GM18868 (cell line): Measurements from ENCODE around the gene KCNQ1OT1.

ENCODE experiments used
- ATAC-seq: cut with Tn5 transposase; IDR thresholded peaks from one replicate; pipeline ENCODE4 v1.9.1; 2021; ENCODE audit warnings: mild to moderate bottlenecking, moderate library complexity; ENCODE audit not compliant: unreplicated experiment

Gene KCNQ1OT1

DNA sequence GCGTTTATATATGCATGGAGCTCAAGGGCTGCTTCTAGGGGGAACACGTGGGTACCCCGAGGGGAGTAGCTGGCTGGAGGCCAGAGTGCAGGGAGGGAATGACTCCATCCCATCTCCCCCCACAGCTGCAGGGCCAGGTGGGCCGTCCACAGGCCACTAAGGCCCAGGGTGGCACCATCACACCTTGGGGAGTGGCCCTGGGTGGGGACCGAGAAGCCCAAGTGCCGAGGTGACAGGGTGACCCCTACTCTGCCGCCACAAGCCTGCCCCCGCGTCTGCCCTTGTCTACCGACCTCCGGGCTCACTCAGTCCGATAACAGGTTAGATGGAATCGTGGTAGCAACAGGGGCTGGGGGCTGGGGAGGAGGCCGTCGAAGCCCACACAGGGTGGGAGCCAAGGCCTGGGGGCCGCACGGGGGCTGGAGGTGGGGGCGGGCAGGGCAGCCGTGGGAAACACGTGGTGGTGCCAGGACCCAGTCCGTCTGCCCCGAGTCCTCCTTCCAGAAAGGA lies 125.7 kb downstream of the KCNQ1OT1 start:
- ATAC-seq, result no peak

DNA sequence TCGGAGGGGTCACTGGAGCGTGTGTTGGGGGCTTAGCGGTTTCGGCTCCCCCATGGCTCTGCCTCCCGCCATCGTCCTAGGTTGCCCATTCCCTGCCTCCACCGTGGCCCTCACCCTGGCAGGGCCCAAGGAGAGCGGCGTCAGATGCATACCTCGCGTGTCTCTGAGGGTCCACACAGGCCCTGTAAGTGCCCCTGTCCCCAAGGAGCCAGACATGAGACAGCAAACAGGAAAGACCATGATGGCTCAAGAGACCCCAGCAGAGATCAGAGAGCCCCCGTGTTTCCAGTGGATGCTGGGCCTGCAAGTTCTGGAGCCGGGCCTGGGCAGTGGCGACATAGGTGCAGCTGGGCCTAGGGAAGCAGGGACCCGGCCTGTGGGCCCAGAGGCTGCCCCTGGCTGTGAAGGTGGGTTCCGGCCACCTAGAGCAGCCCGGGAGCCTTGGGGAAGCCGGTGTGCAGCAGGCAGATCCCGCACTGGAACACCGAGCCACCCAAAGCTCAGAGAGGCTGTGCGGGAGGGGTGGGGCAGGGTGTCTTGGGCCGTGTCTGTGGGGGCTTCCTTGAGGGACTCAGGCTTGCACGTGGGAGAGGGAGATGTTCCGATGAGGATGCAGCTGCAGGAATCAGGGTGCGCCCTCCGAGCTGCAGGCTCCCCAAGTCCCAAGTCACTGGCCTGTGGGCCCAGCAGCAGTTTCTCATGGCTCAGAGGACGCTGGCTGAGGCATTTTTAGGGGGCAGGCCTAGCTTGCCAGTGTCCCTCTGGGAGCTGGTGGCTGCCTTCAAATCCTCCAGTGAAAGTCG lies 126.4 kb downstream of the KCNQ1OT1 start:
- no peak for ATAC-seq

DNA sequence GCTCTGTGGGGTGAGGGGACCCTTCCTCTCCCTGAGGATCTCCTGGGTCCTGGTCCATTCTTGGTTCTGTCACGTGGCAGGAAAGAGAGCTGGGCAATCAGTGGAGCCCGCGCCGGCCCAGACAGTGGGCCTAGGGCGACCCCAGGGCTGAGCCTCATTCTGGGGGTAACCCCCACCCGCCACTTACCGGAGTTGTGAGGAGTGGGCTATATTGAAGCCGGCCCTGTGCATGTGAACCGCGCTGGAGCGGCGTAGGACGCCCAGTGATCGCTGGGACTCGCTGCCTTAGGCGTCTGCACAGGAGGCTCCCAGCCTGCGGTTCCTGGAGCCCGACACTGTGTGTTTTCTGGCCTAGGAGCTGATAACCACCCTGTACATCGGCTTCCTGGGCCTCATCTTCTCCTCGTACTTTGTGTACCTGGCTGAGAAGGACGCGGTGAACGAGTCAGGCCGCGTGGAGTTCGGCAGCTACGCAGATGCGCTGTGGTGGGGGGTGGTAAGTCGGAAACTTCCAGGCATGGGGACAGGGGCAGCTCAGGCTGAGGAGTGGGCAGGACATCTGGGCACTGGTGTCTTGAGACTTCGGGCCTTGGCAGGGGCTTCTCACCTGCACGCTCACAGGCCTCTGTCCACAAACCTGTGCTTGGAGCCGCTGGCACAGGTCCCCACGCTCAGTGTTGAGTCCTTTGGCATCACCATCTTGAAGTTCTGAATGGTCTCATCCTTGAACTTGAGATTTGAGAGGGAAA lies 127.1 kb downstream of the KCNQ1OT1 start:
- no peak for ATAC-seq

DNA sequence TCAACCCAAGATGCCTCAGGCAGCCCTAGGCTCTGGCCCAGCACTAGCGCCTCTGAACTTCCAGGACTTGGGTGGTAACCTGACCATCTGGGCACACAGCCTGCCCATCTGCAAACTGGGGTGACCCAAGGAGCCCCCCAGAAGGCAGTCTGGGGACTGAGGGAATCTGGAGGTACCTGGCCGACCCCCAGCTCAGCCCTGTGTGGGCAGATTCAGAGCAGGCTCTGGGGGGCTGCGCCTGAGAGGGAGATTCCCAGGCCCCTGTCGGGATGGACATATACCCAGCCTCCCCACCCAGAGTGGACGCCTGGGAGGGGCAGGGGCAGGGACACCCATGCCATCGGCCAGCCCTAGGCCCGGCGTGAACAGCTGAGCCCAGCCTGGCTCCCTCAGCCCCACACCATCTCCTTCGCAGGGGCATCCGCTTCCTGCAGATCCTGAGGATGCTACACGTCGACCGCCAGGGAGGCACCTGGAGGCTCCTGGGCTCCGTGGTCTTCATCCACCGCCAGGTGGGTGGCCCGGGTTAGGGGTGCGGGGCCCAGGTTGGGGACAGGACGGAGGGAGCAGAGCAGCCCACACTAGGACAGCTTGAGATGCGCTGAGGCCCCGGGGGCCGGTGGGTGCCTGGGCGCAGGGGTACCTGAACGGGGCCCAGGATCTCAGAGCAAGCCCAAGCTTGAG lies 128.1 kb downstream of the KCNQ1OT1 start:
- no peak for ATAC-seq

DNA sequence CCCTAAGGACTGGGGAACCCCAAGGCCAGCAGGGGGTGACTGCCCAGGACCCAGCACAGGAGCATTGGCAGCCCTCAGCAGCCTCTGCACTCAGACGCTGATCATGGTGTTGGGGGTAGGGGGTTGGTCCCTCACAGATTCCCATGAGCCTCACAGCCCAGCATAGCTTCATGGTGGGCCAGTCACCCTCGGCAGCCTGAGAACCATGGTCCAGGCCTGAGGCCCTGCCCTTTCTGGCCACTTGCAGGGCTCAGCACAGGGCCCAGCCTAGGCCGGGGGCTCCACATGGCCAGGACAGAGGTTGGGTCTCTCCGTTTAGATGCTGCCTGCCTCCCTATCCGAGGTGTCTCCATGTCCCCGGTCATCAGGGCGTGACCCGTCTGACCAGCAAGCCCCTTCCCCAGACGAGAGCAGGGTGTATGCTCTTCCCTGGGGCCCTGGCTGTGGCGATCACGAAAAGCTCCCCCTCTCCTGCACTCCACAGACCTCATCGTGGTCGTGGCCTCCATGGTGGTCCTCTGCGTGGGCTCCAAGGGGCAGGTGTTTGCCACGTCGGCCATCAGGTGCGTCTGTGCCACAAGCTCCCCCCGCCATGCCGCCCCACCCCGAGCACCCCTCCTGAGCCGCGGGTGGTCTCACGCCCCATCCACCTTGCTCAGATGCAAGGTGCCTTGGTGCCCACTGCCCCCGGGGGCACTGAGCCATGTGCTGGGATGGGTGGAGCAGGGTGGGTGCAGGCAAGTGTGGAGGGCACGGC lies 128.8 kb downstream of the KCNQ1OT1 start:
- no peak for ATAC-seq

DNA sequence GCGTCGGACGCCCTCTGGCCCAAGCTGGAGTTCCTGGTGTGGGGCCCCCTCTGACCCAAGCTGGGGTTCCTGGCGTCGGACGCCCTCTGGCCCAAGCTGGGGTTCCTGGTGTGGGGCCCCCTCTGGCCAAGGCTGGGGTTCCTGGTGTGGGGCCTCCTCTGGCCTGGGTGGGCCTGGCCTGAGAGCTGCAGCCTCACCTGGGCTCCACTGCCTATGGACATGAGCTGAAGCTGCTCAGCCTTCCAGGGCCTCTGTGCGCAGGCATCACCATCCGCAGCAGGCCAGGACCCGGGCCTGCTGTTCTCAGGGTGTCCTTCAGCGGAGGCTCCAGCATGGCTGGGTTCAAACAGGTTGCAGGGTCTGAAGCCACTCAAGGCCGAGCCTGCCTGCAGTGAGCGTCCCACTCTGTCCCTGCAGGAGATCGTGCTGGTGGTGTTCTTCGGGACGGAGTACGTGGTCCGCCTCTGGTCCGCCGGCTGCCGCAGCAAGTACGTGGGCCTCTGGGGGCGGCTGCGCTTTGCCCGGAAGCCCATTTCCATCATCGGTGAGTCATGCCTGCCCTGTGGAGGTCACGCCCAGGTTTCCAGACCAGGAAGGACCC lies 129.5 kb downstream of the KCNQ1OT1 start:
- ATAC-seq, result no peak

DNA sequence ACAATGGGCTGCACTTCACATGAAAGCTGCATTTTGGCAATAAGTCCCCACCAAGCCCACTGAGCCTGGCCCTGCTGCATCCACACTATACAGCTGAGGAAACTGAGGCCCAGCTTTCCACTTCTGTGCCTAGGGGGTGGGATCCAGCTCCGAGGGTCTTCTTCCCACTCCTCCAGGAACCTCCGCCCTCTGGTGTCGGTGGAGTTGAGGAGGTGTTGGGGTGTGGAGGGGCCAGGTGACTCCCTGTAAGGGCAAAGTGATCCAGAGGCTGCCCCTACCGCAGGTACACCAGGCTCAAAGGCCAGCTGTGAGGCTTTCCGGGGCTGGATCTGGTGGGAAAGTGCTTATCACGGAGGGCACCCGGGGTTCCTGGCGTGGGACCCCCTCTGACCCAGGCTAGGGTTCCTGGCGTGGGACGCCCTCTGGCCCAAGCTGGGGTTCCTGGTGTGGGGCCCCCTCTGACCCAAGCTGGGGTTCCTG lies 130.0 kb downstream of the KCNQ1OT1 start:
- ATAC-seq, result no peak

DNA sequence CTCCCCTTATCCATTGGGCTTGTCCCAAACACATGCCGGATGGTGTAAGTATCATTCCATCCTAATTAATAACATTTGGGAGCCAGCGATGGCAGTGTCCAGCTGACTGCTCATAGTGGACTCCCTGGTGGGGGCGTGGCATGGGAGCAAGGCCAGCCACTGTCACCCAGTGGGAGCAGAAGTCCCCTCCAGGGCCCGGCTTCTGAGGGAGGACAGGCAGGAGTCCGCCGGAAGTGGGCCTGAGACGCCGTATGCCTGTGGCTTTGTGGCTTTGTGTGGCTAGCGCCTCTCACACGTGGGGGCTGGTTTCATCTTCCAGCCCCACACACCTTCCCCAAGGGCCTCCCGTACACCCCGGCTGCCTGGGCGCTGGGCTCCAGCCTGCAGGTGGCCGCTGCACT lies 130.5 kb downstream of the KCNQ1OT1 start:
- ATAC-seq, result no peak

DNA sequence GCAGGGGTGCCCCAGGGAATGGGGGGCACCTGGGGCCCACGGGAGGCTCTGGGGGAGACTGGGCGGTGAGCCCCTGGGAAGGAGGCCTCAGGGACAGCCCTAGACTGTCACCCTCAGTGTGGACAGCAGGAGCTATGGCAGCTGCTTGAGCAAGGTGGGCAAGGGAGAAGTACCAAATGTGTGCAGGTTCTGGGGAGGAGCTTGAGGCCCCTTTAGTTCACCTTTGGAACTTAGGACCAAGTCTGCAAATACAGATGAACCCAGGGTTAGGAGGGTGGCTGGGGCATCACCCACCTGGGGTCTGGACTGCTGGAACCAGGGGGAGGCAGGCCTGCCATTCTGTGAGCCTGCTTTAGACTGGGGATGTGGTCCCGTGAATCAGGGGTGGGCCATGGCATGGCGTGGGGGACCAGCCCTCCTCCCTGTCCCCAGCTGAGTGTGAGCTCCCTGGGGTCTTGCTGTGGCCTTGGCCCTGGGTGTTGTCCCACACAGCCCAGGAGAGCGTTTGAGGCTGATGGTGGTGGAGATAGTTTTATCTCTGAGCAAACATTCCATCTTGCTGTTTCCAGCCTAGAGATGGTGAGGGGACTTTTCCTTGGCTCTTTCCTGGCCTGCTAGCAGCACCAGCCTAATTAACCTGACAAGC lies 132.6 kb downstream of the KCNQ1OT1 start:
- no peak for ATAC-seq

DNA sequence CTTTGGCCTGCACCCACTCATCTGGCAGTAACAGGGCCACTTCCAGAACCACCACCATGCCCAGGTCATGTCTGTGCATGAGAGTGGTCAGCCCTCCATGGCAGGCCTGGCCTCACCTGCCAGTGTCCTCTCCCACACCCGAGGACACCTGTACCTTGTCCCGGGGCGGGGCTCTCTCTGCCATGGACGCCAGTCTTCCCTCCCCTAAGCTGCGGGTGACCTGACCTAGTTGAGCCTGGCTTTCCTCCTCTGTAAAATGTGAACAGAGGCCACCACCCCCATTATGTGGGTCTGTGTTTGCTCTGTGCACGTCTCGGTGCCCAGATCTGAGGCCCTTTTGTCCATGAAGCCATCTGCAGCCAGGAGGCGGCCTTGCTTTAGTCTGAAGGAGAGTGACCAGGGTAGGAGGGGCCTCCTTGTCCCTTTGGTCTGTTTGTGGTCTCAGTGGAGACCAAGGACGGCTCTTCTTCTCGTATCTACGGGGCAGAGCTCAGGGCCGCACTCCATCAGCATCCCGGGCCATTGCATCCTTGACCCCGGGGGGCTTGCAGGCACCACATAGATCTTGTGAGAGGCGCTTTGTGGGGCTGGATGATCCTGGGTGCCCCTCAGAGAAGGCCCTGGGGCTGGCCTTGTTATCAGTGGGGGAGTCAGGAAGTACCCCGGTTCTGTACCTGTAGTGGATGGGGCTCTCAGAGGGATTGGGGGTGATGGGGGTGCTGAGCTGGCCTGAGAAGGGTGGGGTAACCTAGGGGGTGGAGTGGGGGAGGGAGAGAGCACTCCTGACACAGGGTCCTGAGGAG lies 133.4 kb downstream of the KCNQ1OT1 start:
- ATAC-seq, result no peak

DNA sequence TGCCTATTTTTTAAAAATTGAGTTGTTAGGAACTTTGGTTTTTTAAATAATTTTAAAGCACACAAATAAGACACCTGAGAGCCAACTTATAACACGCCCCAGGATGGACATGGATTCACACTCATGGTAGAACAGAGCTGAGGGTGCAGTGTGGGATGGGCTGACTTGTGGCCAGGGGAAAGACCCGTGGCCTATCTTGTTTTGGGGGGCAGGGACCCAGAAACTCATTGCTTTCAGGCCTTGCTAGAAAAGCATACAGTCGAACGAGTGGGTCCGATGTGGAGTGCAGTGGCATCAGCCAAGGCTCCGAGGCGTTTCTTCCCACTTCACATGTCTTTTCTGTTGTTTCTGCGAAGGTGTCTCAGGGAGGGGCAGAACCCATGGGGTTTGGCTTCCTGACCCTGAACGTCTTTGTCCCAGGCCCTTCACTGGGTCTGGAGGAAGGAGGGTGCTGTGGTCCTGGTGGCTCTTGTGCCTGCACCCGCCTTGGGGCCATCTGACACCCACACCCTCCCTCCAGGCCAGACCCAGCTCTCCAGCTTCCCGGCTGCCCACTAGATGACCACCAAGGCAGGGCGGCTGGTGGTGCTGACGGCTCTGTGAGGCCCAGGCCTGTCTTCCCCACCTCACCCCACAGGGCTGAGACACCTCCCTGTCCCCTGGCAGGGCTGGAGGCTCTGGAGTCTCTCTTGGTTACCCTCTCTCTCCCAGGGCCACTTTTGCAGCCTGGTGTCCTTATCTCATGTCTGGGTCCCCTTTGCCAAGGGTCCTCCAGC lies 134.2 kb downstream of the KCNQ1OT1 start:
- ATAC-seq, result no peak

DNA sequence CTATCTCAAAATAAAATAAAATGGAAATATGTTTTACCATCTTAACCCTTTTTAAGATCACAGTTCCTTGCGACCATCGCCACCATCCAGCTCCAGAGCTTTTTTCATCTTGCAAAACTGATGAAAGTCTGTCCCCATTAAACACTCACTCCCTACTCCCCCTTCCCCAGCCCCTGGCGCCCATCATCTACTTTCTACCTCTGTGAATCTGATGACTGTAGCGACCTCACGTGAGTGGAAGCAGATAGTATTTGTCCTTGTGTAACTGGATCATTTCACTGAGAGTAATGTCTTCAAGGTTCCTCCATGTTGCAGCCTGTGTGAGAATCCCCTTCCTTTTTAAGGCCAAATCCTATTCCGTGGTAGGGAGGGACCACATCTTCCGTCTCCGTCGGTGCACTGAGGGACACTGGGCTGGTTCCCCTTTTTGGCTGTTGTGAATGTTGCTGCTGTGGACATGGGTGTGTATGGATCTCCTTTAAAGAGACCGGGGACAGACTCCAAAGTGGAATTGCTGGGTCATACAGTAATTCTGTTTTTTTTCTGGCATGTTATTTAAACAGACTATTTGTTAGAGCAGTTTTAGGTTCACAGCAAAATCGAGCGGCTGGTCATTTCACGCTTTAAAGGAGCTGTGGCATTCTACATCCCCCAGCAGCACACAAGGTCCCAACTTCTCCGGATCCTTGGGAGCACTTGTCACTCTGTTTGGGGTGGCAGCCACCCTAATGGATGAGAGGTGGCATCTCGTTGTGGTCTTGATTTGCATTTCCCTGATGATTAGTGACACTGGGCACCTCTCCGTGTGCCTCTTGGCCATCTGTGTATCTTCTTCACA lies 135.0 kb downstream of the KCNQ1OT1 start:
- ATAC-seq, result no peak

DNA sequence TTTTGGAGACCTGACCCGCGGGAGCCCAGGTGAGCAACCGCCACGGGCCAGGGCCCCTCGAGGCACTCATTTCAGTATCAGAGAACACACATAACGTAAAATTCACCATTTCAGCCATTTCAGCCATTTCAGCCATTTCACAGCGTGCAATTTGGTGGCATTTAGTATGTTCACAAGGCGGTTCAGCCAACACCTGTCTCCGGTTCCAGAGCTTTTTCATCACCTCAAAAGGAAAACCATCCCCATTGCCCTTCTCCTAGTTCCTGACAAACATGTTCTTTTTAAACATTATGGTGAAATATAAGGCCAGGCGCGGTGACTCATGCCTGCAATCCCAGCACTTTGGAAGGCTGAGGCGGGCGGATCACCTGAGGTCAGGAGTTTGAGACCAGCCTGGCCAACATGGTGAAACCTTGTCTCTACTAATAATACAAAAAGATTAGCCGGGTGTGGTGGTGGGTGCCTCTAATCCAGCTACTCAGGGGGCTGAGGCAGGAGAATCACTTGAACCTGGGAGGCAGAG lies 135.7 kb downstream of the KCNQ1OT1 start:
- no peak for ATAC-seq

DNA sequence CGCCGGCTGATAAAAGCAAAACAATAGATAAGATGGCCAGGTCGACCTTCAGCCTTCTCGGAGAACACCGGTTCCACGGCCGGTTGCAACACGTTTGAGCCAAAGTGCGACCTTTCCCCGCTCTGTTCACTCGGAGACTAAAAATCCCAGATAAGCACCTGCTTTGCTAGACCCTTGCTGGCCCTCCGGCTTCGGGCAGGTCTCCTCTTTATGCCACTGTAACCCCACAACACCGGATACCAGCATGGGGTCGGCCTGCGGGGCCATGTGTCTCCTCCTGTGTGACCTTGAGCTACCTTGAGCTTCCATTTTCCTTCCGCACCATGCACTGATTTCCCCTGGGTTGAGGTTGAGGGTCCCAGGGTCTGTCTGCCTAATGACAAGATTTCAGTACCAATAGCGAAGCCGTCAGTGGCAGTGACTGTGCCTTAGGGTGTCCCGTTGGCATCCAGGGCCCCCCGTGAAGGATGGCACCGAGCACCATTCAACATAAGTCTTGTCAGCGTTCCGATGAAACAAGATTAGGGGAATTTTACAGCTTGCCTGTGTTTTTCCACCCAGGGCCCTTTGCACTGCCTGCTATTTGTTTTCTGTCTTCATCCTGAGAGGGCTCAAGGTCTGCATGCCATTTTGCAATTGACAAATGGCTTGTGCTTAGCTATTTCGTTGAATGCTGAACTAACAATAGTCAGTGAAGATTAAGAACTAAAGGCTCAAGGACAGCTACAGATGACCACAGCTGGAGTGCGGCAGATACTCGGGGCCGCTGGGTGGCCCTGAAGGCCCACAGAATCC lies 136.4 kb downstream of the KCNQ1OT1 start:
- ATAC-seq, result no peak

DNA sequence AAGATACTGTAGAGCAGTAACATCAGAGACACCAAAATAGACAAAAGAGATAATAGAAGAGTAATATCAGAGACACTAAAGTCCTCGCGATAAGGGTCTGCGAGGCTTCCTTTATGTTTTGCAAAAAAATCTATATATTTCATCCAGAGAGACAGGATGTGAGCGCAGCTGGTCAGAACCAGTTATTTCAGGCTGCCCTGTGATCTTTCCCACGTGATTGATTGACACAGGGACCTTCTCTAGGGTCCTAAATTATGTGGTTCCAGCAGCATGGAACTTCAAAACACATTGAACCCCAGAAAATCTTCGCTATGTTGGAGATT lies 136.9 kb downstream of the KCNQ1OT1 start:
- ATAC-seq, result no peak
